ENCODE measurements around the gene NKAIN2. TPM values are rescaled to one million over a fixed set of nuclear protein-coding genes. Genes with fewer than 3 reads are reported as not detected.

NKAIN2 gene
- total RNA-seq, 1 experiment from 2014 or later: 2.2 TPM

DNA sequence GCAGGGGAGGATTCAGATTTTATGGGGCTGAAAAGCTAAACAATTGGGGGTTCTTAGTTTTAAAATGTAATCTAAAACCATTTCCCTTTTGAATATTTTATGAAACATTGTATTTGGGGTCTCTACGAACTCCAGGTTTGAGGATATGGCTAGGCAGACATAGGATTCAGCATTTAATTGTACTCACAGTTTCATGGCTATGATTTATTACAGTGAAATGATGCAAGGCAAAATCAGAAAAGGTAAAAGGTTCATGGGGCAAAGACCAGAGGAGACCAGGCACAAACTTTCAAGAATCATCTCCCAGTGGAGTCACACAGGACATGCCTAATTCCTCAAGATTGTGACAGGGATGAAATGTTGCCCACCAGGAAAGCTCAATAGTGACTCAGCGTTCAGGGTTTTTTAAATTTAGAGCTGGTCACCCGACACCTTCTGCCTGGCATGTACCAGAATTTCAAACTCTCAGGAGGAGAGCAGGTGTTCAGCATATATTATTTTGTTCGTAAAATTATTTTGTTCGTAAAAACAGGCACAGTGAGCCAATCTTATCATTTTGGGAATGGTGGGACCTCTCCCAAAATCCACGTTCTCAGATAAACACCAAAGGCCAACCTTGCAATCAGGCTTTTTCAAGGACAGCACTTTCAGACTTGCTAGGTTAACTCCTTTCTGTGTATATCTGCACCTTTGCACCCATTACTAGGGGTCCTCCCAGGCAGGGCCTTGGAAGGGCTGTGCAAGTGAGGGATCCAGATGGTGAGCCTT, 270.3 kb downstream of the NKAIN2 start:
- no TSS peak for BruUV-seq (replicated peaks)
- Histone ChIP-seq H3K36me3 (ENCODE audit: insufficient read depth, low read length, poor library complexity, severe bottlenecking) (no peaks in the 10 kb centered on the region), H3K9me3 (ENCODE audit: low read depth, low read length, poor library complexity, severe bottlenecking) (no peaks in the 10 kb centered on the region), H3K27me3 (replicated peaks; ENCODE audit: insufficient read depth, low read depth, low read length, poor library complexity) (no peaks in the 10 kb centered on the region), H3K27ac (ENCODE audit: low read depth, low read length, poor library complexity, severe bottlenecking) (no peak overlapping the region), H3K4me3 (ENCODE audit: low read depth, low read length, poor library complexity, severe bottlenecking) (no peak overlapping the region), H3K4me1 (ENCODE audit: insufficient read depth, low read length, poor library complexity, severe bottlenecking) (peaks cover 14% of the 10 kb centered on the region)
- POLR2A ChIA-PET (ENCODE audit: low non-redundant PET): no interaction called here
- no peak for DNase-seq (ENCODE audit: low spot score)
- CTCF ChIA-PET: no interaction called here
- no peak for TF ChIP-seq CTCF (conservative IDR thresholded peaks at IDR 0.05; ENCODE audit: low read depth, low read length)
- TF ChIP-seq EZH2 (IDR thresholded peaks at IDR 0.05; ENCODE audit: borderline replicate concordance, low read depth, low read length, poor library complexity, severe bottlenecking): no peak
- intact Hi-C loops (cut with micrococcal nuclease; ENCODE audit: unreplicated experiment): no loop called here

GRCh38 chr6:124074606-124075005, 270.9 kb downstream of the NKAIN2 start:
- CTCF ChIA-PET: no interaction called here

DNA sequence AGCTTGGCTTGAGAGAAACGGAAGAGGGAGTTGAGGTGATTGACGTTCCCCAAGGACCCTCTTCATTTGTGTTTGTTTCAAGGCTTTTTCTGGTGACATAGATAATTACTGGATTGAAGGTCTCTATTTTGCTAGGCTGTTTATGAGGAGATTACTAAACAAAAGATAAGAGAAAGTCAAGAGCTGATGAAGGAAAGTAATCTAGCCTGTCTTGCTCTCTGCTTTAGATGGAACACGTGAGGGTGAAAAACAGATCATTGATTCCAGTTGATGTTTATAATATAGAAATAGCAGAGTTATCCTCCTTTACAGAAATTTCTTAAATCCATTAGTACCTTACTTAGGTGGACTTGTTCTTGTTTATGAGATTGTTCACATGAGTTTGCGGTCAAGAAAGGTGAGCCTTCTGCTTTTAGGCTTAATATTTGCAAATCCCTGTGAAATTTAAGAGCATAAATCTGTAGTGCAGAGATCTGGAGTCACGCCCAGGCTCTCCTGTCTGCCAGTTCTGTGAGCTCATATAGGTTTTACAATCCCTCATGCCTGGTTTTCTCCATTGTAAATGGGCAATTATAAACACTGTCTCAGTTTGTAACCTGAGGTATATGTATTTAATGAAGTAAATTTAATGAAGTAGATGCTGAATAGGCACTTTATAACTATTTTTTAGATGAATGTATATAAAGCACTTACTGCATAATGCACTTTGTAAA, 272.8 kb downstream of the NKAIN2 start:
- DNase-seq (ENCODE audit: low spot score): peak; percentile 36
- intact Hi-C loops (cut with micrococcal nuclease; ENCODE audit: unreplicated experiment): no loop called here
- Histone ChIP-seq H3K27ac (ENCODE audit: low read depth, low read length, poor library complexity, severe bottlenecking) (no peak overlapping the region), H3K36me3 (ENCODE audit: insufficient read depth, low read length, poor library complexity, severe bottlenecking) (no peaks in the 10 kb centered on the region), H3K9me3 (ENCODE audit: low read depth, low read length, poor library complexity, severe bottlenecking) (no peaks in the 10 kb centered on the region), H3K27me3 (replicated peaks; ENCODE audit: insufficient read depth, low read depth, low read length, poor library complexity) (no peaks in the 10 kb centered on the region), H3K4me3 (ENCODE audit: low read depth, low read length, poor library complexity, severe bottlenecking) (no peak overlapping the region), H3K4me1 (ENCODE audit: insufficient read depth, low read length, poor library complexity, severe bottlenecking) (peaks cover 14% of the 10 kb centered on the region)
- CTCF ChIA-PET: no interaction called here
- POLR2A ChIA-PET (ENCODE audit: low non-redundant PET): no interaction called here
- BruUV-seq (replicated peaks): no TSS peak
- TF ChIP-seq EZH2 (IDR thresholded peaks at IDR 0.05; ENCODE audit: borderline replicate concordance, low read depth, low read length, poor library complexity, severe bottlenecking): no peak
- no peak for TF ChIP-seq CTCF (conservative IDR thresholded peaks at IDR 0.05; ENCODE audit: low read depth, low read length)

More at GRCh38 chr6:124074606-124075005, 270.9 kb downstream of the NKAIN2 start:
- Histone ChIP-seq H3K9me3 (ENCODE audit: low read depth, low read length, poor library complexity, severe bottlenecking) (no peaks in the 10 kb centered on the region), H3K4me3 (ENCODE audit: low read depth, low read length, poor library complexity, severe bottlenecking) (no peak overlapping the region), H3K36me3 (ENCODE audit: insufficient read depth, low read length, poor library complexity, severe bottlenecking) (no peaks in the 10 kb centered on the region), H3K4me1 (ENCODE audit: insufficient read depth, low read length, poor library complexity, severe bottlenecking) (peaks cover 14% of the 10 kb centered on the region), H3K27me3 (replicated peaks; ENCODE audit: insufficient read depth, low read depth, low read length, poor library complexity) (no peaks in the 10 kb centered on the region), H3K27ac (ENCODE audit: low read depth, low read length, poor library complexity, severe bottlenecking) (no peak overlapping the region)
- intact Hi-C loops (cut with micrococcal nuclease; ENCODE audit: unreplicated experiment): no loop called here
- no TSS peak for BruUV-seq (replicated peaks)
- DNase-seq (ENCODE audit: low spot score): no peak
- POLR2A ChIA-PET (ENCODE audit: low non-redundant PET): no interaction called here
- no peak for TF ChIP-seq EZH2 (IDR thresholded peaks at IDR 0.05; ENCODE audit: borderline replicate concordance, low read depth, low read length, poor library complexity, severe bottlenecking)
- no peak for TF ChIP-seq CTCF (conservative IDR thresholded peaks at IDR 0.05; ENCODE audit: low read depth, low read length)
